NCI-H1694 (cell line): ENCODE measurements around the gene GYG2.
"Not testable (repeated sequence)": the region's sequence is repeated elsewhere in the genome, so short reads cannot be mapped to it uniquely, and the experiment has no call there.

ENCODE experiments used
- DNase-seq: peaks from one replicate; lab custom pipeline; 2025; lab: John Stamatoyannopoulos, UW

The GYG2 gene

DNA sequence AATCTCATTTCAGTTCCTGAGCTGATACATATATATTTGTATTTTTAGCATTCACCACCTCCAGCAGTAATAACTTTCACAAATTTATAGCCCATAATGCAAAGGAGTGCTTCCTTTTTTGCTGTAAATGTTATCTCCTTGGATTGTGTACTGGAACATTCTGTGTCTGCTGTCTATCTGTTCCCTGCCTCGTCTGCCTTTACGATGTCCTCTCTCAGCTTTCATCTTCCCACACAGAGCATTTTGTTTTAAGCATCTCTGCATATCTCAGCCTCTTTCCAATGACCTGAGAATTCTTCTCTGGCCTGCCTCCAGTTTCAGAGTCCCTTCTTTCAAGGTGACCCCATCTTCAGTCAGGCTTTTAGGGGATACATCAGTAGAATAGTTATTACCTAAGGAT lies 43.1 kb downstream of the GYG2 start:
- DNase-seq = no peak

DNA sequence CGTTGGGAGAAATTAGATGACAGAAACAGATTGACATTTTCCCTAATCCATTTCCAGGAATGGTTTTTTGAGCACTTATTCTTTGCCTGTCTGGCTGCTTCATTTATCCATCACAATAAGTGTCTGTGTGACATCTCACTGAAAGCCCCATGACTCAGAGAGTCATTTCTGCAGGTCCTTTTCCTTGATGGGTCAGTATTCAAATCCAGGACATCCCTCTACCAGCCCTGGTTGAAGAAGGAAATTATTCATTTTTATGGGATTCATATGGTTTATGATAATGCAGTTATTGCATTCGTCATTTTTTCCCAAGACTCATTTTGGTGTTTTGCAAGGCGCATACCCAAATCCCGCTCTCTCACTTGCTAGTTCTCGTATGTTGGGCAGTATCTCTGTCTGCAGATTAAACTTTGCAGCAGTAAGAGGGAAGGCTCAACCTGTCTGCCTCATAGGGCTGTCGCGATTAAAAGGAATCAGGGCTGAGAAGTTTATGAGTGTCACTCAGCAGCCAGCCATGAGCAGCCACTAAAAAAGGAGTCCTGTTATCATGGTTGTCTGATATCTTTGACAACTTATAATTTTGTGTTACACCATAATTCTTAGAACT lies 44.0 kb downstream of the GYG2 start:
- DNase-seq = no peak

DNA sequence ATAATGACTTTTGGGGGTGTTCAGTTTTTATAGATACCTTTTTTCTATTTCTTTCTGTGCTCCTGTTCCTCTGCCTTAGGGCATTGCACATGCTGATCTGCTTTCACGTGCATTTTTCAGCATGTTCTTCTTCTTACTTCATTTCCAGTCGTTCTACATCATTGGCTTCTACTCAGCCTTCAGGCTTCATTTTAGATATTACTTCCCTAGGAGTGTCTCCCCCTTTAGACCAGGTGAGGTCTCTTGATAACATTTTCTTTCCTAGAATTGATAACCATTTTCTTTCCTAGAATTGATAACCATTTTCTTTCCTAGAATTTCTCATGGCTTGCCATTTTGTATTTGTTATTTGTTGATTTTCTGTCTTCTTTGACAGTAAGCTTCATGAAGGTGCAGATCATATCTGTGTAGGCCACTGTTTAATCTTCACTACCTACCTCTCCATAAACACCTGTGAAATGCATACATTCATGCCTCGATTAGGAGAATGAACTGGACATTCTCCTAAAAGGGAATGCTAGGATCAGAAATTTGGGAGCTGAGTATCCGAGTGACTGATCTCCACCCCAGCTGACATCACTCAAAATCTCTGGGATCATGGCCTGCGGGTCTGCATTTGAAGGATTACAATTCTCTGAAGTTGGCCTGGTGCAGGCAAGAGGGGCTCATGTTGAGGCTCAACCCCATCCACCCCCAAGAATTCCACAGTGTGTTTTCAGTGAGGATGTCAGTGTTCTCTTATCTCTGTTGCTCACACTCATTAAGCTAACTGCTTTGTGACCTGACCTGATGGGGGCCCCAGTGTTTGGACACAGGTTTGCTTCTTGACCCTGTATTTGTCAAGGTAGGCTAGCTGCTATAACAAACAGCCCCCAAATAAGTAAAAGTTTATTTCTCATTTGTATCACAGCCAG lies 45.7 kb downstream of the GYG2 start:
- DNase-seq = no peak

DNA sequence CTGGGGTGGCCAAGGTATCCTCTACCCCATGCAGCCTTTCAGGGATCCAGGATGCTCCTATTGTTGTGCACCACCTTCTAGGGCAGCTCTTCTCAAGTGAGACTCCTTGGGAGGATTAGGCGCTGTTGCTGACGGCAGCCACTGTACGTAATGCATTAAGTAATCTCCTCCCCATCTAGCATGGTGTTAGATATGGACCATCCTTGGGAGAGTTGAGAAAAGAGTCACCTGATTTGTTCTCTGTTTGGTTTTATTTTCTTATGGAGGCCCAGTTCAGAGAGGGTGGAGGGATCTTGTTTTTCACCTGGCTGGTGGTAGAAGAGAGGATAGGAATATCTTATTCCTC lies 46.4 kb downstream of the GYG2 start:
- no peak for DNase-seq

DNA sequence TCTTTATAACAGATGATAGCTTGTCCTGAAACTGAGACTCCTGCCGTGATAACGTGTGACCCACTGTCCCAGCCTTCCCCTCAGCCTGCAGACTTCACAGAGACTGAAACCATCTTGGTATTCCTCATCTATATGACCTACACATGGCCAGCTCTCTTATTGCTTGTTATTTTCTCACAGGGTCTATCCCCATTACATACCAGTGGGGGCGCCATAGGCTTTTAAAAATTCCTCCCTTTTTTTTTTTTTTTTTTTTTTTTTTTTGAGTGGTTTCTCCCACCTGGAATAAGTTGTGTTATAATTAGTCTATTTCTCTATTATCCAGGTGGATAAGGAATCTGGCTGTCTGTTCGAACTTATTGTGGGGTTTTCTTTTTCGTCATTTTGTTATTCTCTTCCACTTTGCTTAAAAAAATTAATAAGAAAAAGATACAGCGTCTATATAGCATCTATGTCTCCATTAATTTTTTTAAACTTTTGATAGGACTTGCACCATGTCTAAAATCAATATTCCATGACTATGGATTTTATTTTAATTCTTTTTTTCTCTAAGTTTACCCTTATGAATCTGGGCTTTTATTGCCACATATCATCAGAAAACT lies 47.2 kb downstream of the GYG2 start:
- DNase-seq = no peak

DNA sequence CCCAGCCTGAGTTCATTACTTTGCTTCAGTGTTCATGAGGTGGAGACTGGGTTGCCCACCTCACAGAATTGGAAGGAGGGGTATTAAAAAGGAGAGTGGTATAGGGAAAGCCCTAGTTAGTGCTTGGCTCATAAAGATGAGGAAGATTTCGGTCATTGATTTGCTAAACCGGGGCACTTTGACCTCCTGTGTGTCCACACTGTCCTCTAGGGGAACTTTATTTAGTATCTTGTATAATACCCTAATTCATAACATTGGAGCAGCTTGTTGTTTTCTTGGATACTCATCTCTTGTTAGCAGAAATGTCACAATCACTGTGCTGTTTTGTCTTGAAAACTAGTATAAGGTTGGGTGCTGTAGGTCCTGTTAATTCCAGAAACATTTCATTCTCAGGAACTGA lies 49.8 kb downstream of the GYG2 start:
- DNase-seq = no peak

DNA sequence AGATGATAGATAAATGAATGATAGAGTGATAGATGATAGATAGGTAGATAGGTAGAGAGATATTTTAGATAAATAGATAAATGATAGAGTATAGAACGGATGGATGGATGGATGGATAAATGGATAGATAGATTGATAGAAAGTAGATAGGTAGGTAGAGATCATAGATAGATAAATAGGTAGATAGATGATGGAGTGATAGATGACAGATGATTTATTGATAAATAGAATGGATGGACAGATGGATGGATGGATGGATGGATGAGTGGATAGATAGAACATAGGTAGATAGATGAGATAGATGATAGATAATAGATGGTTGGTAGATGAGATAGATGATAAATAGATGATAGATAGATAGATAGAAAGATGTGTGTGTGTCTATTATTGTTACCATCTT lies 50.9 kb downstream of the GYG2 start:
- no peak for DNase-seq

DNA sequence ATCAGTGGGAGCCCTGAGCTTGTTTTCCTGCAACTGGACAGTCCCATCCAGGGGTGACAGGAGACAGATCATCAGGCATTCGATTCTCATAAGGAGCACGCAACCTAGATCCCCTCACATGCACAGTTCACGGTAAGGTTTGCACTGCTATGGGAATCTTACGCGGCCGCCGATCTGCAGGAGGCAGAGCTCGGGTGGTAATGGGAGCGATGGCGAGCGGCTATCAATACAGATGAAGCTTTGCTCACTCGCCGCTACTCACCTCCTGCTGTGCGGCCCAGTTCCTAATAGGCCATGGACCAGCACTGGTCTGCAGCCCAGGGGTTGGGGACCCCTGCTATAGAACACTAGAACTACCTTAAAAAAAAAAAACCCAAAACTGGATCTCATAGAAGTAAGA lies 55.0 kb downstream of the GYG2 start:
- no peak for DNase-seq

DNA sequence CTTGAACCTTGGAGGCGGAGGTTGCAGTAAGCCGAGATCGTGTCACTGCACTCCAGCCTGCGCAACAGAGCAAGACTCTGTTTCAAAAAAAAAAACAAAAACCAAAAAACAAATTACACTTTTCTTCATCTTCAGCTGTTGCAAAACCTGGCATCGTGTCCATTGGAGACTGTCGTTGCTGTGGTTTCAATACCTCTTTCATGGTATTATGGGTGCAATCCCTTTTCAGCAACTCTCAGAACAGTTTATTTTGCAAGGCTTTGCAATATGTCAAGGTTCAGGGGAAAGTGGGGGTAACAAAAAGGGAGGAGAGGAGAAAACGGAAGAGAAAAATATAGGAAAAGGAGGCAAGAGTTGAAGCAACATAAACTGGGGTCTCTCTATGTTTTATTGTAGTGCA lies 59.6 kb downstream of the GYG2 start:
- no peak for DNase-seq

DNA sequence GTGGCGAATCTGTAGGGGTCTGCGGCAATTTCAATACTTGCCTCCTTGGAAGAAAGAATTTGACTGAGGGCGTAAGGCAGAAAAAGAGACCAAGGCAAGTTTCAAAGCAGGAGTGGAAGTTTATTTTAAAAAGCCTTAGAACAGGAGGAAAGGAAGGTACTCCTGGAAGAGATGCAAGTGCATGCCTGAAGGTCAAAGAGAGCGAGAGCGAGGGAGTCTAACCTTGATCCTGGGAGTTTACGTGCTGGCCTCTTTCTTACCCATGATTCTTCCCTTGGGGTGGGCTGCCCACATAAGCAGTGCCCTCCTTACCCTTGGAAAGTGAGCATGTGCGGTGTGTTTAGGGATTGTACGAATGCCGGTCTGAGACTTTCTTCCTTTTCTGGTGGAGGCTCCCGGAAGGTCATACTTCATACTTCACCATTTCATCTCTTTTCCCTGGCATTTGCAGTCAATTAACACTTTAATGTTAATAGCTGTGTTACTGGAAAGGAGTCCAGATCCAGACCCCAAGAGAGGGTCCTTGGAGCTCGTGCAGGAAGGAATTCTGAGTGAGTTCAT lies 60.4 kb downstream of the GYG2 start:
- DNase-seq = no peak

DNA sequence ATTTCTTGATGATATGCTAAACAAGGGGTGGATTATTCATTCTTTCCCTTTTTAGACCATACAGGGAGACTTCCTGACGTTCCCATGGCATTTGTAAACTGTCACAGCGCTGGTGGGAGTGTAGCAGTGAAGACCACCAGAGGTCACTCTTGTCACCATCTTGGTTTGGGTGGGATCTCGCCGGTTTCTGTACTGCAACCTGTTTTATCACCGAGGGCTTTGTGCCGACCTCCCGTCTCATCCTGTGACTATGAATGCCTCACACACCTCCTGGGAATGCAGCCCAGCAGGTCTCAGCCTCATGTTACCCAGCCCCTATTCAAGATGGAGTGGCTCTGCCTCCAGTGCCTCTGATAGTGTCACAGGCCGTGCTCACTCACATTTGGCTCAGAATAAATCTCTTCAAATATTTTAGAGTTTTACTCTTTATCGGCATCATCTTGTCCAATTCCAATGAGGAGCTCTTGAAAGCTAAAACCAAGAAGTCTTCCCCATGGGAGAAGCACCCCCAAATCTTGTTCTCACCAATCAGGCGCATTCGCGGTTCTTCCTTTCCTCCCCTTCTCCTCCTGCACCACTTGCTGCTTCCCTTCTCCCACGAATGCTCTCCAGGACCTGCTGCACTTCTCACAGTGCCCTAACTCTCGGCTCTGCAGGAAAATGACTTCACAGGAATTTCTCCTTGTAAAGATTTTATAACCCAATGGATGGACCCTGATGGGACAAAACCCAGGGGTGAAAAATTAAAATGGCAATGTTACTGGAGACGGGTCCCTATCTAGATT lies 61.2 kb downstream of the GYG2 start:
- DNase-seq = not testable (repeated sequence)

DNA sequence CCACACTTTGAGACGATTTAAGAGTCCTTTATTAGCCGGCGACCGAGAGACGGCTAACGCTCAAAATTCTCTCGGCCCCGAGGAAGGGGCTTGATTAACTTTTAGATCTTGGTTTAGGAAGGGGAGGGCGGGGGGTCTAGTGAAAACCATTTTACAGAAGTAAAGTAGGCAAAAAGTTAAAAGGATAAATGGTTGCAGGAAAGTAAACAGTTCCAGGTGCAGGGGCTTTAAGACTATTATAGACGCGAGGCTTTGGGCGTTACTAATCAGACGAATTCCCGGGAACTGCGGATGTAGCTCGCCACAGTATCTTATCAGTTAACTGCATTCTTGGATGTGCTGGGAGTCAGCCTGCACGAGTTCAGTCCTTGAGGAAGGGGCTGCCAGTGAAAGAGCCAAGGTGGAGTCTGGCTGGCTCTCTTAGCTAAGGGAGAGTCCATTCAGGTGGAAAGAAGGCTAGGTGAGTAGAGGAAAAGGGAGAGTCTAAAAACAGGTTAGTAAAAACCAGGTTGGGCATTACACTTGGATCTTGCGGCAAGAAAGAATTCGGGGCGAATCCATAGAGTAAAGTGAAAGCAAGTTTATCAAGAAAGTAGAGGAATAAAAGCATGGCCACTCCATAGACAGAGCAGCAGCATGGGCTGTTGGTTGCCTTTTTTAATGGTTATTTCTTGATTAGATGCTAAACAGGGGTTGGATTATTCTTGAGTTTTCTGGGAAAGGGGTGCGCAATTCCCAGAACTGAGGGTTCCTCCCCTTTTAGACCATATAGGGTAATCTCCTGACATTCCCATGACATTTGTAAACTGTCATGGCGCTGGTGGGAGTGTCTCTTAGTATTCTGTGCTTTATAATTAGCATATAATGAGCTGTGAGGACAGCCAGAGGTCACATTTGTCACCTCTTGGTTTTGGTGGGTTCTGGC lies 62.1 kb downstream of the GYG2 start:
- DNase-seq = not testable (repeated sequence)

DNA sequence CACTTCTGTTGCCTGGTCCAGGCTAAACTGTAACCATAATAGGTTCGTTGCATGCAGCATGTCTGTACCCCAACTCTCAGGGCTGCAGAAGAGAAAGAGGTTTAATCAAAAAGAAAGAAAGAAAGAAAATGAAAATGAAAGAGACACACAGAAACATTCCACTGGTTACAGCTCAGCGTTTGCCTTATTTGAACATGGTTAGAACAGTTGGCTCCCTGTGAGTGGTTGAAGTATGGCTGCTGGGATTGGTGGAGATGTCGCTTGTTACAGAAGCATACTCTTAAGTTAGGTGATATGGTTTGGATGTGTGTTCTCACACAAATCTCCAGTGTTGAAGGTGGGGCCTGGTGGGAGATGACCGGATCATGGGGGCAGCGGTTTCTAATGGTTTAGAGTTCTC lies 64.1 kb downstream of the GYG2 start:
- DNase-seq = no peak

DNA sequence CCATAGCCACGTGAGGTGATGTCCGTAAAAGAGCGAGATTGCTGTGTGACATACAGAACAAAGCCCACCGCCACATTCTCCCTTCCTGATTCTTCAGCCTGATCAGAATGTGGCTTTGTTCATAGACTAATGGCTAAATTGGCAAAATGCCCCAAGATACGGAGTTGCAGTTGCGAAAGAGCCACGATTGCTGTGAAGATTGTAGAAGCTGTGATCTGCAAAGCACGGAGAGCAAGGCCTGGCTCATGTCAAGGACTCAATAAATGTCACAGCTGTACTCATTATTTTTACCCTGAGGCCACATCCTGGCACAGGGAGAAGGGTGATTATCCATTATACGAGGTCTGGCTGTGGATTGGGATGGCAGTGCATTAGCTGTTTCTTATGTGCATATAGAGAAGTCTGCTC lies 66.2 kb downstream of the GYG2 start:
- no peak for DNase-seq

DNA sequence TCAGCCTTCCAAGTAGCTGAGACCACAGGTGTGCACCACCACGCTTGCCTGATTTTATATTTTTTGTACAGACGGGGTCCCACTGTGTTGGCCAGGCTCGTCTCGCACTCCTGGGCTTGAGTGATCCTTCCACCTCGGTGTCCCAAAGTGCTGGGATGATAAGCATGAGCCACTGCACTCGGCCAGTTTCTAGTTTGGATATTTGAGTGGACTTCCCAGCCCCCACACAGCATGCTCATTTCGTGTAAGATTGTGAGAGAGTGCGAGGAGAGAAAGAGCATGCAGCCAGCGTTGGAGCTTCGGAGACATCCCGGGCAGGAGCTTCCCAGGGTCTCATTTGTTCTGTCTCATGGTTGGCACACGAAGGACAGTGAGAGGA lies 68.6 kb downstream of the GYG2 start:
- DNase-seq = no peak

DNA sequence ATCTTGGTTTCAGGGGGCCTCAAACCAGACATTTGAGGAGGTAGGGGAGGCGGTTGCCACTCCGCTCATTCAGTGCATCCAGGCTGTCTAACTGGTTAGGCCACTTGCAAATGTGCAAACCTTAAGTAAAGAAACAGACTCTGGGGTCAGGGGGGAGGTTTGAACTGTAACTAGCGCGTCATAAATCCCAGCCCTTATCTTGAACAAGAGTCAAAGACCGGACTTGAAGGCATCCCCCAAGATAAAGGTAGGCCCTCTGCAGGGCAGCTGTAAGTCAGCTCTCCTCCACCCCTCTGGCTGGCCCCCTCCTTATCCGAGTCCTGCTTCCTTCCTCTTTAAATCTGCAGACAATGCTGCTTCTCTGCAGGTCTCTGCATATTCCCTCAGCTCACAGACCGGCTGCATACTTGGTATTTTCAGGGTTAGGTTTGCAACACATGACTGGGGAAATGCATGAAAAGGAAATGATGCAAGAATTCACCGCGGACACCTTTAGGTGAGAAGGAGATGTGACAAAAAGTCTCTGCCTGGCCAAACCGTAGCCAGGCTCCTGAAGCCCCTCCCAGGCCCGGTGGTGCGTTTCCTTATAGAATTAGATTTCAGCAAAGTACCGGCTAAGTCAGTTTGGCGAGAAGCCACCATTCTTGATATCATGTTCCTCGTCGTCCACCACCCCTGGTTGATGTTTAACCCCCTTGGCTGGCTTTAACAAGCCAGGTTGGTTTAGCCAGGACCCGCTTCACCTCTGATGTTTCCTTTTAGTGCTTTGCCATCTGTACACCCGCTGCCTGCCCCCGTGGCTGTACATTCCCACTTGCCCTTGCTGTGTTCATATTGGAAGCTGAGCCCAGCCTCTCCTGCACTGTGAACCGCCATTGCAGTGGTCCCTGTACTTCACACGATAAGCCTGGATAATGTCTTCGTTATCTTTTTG lies 69.2 kb downstream of the GYG2 start:
- not testable (repeated sequence) for DNase-seq

DNA sequence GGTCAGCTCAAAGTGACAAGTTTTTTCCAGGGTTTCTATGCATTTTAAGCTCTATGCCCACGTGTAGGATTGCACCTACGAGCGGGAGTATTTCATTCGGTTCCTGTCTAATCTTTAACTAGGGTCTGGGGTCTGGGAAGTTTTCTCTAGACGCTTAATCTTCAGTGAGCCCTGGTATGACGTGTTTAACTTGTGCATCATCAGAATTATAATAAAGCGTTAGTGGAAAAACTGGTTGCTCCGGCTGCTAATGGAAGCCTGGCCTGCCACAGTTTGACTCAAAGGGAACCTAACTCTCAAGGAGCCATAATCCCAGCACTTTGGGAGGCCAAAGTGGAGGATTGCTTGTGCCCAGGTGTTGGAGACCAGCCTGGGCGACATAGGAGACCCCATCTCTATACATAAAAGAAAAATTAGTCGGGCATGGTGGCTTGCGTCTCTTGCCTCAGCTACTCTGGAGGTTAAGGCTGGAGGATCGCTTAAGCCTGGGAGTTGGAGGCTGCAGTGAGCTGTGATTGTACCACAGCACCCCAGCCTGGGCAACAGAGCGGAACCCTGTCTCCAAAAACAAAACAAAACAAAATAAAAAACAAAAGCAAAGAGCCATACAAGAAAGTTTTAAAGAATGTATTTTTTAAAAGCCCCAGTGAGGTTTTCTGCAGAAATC lies 70.2 kb downstream of the GYG2 start:
- DNase-seq = no peak

DNA sequence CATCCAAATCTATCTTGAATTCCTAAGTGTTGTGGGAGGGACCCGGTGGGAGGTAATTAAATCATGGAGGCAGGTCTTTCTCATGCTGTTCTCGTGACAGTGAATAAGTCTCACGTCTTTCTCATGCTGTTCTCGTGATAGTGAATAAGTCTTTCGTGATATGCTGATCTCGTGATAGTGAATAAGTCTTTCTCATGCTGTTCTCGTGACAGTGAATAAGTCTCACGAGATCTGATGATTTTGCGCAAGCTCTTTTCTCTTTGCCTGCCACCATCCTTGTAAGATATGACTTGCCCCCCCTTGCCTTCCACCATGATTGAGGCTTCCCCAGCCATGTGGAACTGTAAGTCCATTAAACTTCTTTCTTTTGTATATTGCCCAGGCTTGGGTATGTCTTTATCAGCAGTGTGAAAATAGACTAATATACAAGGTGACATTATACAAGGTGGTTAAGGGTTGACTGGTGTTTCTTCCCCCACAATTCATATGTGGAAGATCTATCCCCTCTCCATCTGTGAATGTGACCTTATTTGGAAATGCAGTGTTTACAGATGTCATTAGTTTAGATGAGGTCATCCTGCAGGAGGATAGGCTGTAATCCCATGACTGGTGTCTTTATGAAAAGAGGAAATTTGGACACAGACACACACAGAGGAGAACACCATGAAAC lies 72.8 kb downstream of the GYG2 start:
- DNase-seq = no peak

DNA sequence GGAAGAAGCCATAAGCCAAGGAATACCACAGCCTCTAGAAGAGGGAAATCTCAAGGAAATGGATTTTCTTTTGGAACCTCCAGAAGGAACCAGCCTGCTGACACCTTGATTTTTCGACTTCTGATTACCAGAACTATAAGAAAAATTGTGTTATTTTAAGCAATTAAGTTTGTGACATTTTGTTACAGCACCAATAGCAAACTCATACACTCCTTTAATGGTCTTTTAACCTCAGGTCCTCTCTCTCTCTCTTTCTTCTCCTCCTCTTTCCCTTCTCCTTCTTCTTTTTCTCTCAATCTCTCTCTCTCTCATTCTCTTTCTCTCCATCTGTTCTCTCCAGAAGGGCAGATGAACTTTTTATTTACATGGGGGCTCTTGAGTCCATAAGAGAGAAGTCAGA lies 74.1 kb downstream of the GYG2 start:
- DNase-seq = no peak
